ENCODE measurements around the gene IGSF21.

Gene IGSF21

GRCh38 chr1:18397641-18398040 lies 290.0 kb downstream of the IGSF21 start:
- H3K9me3 ChIP-seq (ENCODE audit: control insufficient read depth, insufficient read depth, low read length), result no peaks in the 10 kb centered on the region
- H3K4me1 ChIP-seq (ENCODE audit: control insufficient read depth, low read length), result no peaks in the 10 kb centered on the region
- H3K79me2 ChIP-seq (ENCODE audit: control insufficient read depth, low read length), result no peaks in the 10 kb centered on the region
- H3F3A ChIP-seq (ENCODE audit: control insufficient read depth, insufficient read depth), result no peaks in the 10 kb centered on the region
- H3K27ac ChIP-seq (ENCODE audit: low read depth, low read length), result no peak overlapping the region
- no peak for TF ChIP-seq EZH2phosphoT487 (IDR thresholded peaks at IDR 0.05; ENCODE audit: borderline replicate concordance, low read length)
- no peak for TF ChIP-seq CTCF (IDR thresholded peaks at IDR 0.05; ENCODE audit: low read depth, low read length, poor library complexity, severe bottlenecking)
- H3K4me2 ChIP-seq (ENCODE audit: low read length), result no peak overlapping the region
- H3K36me3 ChIP-seq (ENCODE audit: control insufficient read depth, low read length), result no peaks in the 10 kb centered on the region
- no peak overlapping the region for H3K4me3 ChIP-seq (ENCODE audit: low read length)
- H3K27me3 ChIP-seq (ENCODE audit: control insufficient read depth, low read length), result peaks cover 4% of the 10 kb centered on the region; the same call in 1 of the 2 replicates
- H4K20me1 ChIP-seq (ENCODE audit: control insufficient read depth, insufficient read depth, low read depth, low read length), result no peaks in the 10 kb centered on the region
- no peaks in the 10 kb centered on the region for H3K9me2 ChIP-seq (replicated peaks; ENCODE audit: control insufficient read depth, low read length)

- Histone ChIP-seq H3K9me2 (replicated peaks; ENCODE audit: control insufficient read depth, low read length) (no peaks in the 10 kb centered on the region), H3K4me1 (ENCODE audit: control insufficient read depth, low read length) (no peaks in the 10 kb centered on the region), H3K79me2 (ENCODE audit: control insufficient read depth, low read length) (no peaks in the 10 kb centered on the region), H3K9me3 (ENCODE audit: control insufficient read depth, insufficient read depth, low read length) (no peaks in the 10 kb centered on the region), H3F3A (ENCODE audit: control insufficient read depth, insufficient read depth) (no peaks in the 10 kb centered on the region), H3K27ac (ENCODE audit: low read depth, low read length) (no peak overlapping the region), H3K4me3 (ENCODE audit: low read length) (no peak overlapping the region), H3K36me3 (ENCODE audit: control insufficient read depth, low read length) (no peaks in the 10 kb centered on the region), H3K4me2 (ENCODE audit: low read length) (no peak overlapping the region), H3K27me3 (ENCODE audit: control insufficient read depth, low read length) (peaks cover 4% of the 10 kb centered on the region; the same call in 1 of the 2 replicates), H4K20me1 (ENCODE audit: control insufficient read depth, insufficient read depth, low read depth, low read length) (no peaks in the 10 kb centered on the region)
- TF ChIP-seq EZH2phosphoT487 (IDR thresholded peaks at IDR 0.05; ENCODE audit: borderline replicate concordance, low read length) (no peak), CTCF (IDR thresholded peaks at IDR 0.05; ENCODE audit: low read depth, low read length, poor library complexity, severe bottlenecking) (no peak)
These were observed 291.4 kb downstream of the IGSF21 start for GRCh38 chr1:18398791-18399530.

GRCh38 chr1:18400347-18401102 lies 292.9 kb downstream of the IGSF21 start:
- Histone ChIP-seq H3K27me3 (ENCODE audit: control insufficient read depth, low read length) (peaks cover 4% of the 10 kb centered on the region; the same call in 1 of the 2 replicates), H3F3A (ENCODE audit: control insufficient read depth, insufficient read depth) (no peaks in the 10 kb centered on the region), H3K9me3 (ENCODE audit: control insufficient read depth, insufficient read depth, low read length) (no peaks in the 10 kb centered on the region), H3K4me3 (ENCODE audit: low read length) (no peak overlapping the region), H3K4me2 (ENCODE audit: low read length) (no peak overlapping the region), H3K36me3 (ENCODE audit: control insufficient read depth, low read length) (no peaks in the 10 kb centered on the region), H3K4me1 (ENCODE audit: control insufficient read depth, low read length) (no peaks in the 10 kb centered on the region), H3K27ac (ENCODE audit: low read depth, low read length) (no peak overlapping the region), H3K79me2 (ENCODE audit: control insufficient read depth, low read length) (no peaks in the 10 kb centered on the region), H4K20me1 (ENCODE audit: control insufficient read depth, insufficient read depth, low read depth, low read length) (no peaks in the 10 kb centered on the region), H3K9me2 (replicated peaks; ENCODE audit: control insufficient read depth, low read length) (no peaks in the 10 kb centered on the region)
- TF ChIP-seq CTCF (IDR thresholded peaks at IDR 0.05; ENCODE audit: low read depth, low read length, poor library complexity, severe bottlenecking) (no peak), EZH2phosphoT487 (IDR thresholded peaks at IDR 0.05; ENCODE audit: borderline replicate concordance, low read length) (no peak)
